Fibroblast of lung (primary cell): Measurements from ENCODE around the gene FHOD3.

ENCODE experiments used
- CTCF ChIP-seq, 2 donors: IDR thresholded peaks in 1 of 2; conservative IDR thresholded peaks in 1 of 2; 1 replicate in 1 of 2; 2 replicates in 1 of 2; pipeline ENCODE4 v1.5.1; 2011 to 2012; ENCODE audit warnings: low read length in 2 of 2, control low read depth in 1 of 2, inconsistent platforms in 1 of 2, low read depth in 1 of 2, mild to moderate bottlenecking in 1 of 2
- EZH2 ChIP-seq: IDR thresholded peaks from 2 replicates; pipeline ENCODE4 v1.5.1; 2012; ENCODE audit warnings: low read length, control low read depth, mild to moderate bottlenecking; ENCODE audit errors: missing control alignments

GRCh38 chr18:36326771-36327170, 29.3 kb downstream of the FHOD3 start:
- TF ChIP-seq EZH2, result no peak
- TF ChIP-seq CTCF (conservative IDR thresholded peaks at IDR 0.05 in 1 of 2, IDR thresholded peaks at IDR 0.05 in 1 of 2; ENCODE audit: low read depth in 1 of 2, low read length in 2 of 2), result no peak
